Mammary microvascular endothelial cell (primary cell): Measurements from ENCODE around the gene FAP. TPM values are rescaled to one million over a fixed set of nuclear protein-coding genes. Genes with fewer than 3 reads are reported as not detected.

ENCODE experiments used
- total RNA-seq: library from RNA; depleted of rRNA; stranded (reverse); fragments of >200 nt; gene quantifications from 2 replicates; pipeline ENCODE4 v1.2.3, GENCODE V29; 2015

FAP gene
- 12.9 and 16.5 TPM in 2 replicates for total RNA-seq

GRCh38 chr2:162243294-162243693, at the start of gene FAP:
FAP (minus strand) TSS chr2:162243445; CDS start chr2:162243327, 118 bp downstream.

GRCh38 chr2:162152147-162152546, 91.1 kb downstream of the FAP start, which contains the start of gene GCG:
GCG (minus strand) TSS chr2:162152247; CDS start chr2:162149178, 3,069 bp downstream.

Other genes with a start within 250 kb of the FAP start
- gene DPP4, start 169.2 kb downstream of the FAP start, total RNA-seq: 20.2 and 20.3 TPM in 2 replicates
- gene GCG, start 91.2 kb downstream of the FAP start, total RNA-seq: not detected in 2 replicates
- gene IFIH1, start 75.2 kb upstream of the FAP start, total RNA-seq: 24.5 and 26.0 TPM in 2 replicates
- 11.3 and 13.6 TPM in 2 replicates for gene GCA, start 100.7 kb upstream of the FAP start, total RNA-seq